C1 segment of cervical spinal cord (tissue), 14 donors: ENCODE results near the gene CREB3L2.
"Not testable (repeated sequence)": the region's sequence is repeated elsewhere in the genome, so short reads cannot be mapped to it uniquely, and the experiment has no call there.

Experiments
- DNase-seq, 14 donors: peaks; one replicate each; lab custom pipeline; 2025; lab: John Stamatoyannopoulos, UW

The CREB3L2 gene

DNA sequence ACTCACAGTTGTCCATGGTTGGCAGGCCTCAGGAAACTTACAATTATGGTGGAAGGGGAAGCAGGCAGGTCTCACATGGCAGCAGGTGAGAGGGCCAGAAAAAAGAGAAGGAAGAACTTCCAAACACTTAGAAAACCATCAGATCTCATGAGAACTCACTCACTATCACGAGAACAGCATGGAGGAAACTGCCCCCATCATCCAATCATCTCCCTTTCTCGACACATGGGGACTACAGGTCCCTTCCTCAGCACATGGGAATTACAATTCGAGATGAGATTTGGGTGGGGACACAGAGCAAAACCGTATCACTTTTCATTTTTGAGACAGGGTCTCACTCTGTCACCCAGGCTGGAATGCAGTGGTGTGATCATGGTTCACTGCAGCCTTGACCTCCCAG is 12.3 kb upstream of the CREB3L2 start:
- not testable (repeated sequence) for DNase-seq

DNA sequence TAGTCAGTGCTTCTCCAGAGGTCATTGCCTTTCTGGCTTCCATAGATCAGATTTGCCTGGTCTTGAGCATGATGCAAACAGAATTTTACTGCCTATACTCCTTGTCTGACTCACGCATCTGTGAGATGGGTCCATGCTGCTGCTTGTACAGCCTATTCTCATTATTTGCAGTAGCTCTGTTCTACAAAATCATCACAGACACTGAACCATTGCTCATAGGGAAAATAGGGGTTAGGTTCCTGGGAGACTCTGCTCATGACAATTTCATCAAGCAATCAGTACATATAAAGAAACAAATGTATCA is 7.4 kb upstream of the CREB3L2 start:
- no peak for DNase-seq

DNA sequence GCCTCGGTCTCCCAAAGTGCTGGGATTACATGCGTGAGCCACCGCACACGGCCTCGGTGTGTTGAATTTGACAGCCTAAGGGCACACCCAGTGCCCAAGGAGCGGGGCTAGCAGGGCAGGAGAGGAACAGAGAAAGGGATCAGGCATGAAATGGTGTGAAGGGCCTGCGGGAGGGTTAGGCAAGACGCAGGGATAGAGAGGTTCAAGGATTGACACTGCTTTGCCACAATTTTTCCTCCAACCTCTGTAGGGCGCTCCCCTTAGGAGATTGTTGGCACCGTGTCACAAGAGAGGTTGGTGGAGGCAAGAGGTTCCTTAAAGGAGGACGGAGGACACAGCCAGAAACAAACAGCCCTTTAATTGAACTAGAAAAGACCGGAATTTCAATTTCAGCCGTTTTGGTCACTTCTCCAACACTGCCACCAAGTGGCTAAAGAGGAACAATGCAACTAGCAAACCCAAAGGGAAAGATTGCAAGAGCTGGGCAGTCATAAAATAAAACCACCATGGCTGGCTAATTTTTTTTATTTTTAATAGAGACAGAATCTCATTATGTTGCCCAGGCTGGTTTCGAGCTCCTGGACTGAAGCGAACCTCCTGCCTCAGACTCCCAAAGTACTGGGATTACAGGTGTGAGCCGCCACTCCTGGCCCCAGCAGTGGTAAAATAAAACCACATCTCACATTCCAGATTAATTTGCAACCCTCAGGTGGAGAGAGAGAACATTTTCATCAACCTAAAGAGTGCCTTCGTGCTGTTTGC is 6.9 kb upstream of the CREB3L2 start:
- DNase-seq, result peak in 11 of 14 donors; percentile 6 to 44 (median 41)

DNA sequence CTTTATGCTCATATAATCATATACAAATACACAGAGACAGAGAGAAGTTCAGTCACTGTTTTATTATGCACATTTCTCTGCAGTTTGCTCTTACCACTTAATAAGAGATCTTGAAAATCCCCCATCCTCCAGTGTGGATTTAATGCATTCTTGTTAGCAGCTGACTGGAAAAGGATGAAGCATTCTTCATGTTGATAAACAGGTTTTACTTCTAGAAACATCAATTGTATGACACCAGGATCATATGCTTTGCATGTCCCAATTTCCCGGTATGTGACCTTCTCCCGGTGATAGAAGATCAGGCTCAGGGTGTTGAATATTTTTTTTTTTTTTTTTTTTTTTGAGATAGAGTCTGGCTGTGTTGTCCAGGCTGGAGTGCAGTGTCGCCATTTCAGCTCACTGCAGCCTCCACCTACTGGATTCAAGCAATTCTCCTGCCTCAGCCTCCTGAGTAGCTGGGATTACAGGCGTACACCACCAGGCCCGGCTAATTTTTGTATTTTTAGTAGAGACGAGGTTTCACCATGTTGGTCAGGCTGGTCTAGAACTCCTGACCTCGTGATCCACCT is 6.2 kb upstream of the CREB3L2 start:
- DNase-seq, result no peak

DNA sequence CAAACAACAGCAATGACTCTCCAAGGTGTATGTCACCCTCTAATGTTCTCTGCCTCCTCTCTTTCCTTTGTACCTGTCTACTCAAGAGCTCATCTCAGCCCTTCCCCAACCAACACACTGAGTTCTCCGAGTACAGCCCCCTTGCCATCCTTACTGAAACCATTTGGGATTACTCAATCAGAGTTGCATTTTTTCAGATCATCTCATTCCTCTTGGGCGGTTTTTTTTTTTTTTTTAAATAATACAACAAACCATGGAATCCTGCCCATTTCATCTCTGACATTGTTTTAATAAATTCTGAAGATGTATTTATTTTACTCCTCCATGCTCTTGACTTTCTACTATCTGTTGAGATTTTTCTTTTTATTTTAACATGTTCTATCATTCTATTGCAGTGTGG is 4.2 kb upstream of the CREB3L2 start:
- no peak for DNase-seq

DNA sequence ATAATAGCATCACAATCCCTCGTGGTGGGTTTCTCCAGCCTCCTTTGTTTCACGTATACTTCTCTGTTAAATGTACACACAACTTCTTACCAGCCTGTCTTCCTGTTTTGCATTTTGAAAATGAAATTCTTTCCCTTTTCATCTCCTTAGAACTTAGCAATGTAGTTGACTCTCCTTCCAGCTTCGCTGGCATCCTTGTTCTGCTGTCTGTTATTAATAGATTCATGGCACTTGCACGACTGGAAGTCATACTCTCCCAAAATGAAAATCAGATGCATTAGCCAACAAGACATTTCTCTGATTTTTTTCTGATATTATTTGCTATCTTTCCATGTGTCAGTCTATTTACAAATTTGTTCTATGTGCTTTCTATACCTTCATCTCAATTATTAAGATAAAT is 3.0 kb upstream of the CREB3L2 start:
- DNase-seq, result no peak

DNA sequence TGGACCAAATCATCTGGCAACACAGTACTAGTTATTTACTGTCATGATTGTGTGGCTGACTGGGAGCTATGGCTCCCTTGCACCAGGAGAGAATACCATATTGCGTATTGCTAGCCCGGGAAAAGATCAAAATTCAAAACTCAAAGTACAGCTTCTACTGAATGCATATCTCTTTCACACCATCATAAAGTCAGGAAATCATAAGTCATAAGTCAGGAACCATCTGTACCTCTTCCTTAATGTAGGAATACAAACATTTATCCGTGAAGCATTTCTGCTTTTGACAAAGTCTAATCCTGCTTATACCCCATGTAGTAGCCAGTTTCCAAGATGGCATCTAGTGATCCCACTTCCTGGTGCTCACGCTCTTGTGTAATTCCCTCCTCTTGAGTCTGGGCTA is 2.2 kb upstream of the CREB3L2 start:
- DNase-seq, result no peak

DNA sequence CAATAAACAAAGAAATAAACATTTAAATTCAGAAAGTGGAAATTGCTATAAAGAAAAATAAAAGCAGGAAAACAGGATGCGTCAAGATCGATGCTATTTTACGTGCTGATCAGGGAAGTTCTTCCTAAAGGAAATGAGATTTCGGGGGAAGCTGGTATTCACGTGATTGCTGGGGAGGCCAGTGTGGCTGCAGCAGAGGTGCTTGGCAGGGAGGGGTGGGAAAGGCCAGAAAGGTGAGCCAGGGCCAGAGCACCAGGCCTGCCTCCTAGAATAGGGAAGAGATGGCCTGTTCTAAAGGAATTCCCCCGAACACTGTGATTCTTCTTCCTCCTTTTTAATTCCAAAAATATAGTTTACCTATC is 923 bp upstream of the CREB3L2 start:
- no peak for DNase-seq

DNA sequence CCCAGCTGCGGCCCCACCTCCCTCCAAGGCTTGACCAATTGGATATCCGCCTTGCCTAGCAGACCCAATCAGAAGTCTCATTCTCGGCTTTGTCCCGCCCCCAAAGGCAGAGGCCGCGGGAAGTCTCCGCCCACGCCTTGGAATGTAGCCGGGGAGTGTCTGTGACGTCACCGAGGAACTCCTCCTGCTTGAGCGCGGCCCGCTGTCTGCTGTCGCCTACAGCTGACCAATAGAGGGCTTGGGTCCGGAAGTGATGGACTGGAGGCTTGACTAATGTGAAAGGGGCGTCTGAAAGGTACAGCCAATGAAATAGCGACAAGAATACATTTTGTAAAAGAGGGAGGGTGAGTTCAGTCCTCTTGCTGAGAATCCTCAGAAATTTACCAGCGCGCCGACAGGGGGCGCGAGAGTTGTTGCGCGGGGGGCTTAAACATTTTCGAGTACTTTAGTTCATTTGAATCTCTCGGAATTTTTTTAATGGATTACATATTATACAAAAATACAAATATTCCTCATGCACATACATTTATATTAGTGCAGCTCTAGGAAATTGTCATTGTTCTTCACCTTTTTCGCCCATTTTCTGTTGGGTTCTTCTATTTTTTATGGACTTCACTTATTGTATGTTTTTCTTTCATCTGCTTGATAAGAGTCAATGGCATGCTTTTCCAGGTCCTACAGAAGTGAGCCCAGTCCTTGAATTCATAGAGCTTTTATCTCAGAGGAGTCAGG is 376 bp upstream of the CREB3L2 start:
- peak; percentile 84 to 100 (median 98) for DNase-seq

DNA sequence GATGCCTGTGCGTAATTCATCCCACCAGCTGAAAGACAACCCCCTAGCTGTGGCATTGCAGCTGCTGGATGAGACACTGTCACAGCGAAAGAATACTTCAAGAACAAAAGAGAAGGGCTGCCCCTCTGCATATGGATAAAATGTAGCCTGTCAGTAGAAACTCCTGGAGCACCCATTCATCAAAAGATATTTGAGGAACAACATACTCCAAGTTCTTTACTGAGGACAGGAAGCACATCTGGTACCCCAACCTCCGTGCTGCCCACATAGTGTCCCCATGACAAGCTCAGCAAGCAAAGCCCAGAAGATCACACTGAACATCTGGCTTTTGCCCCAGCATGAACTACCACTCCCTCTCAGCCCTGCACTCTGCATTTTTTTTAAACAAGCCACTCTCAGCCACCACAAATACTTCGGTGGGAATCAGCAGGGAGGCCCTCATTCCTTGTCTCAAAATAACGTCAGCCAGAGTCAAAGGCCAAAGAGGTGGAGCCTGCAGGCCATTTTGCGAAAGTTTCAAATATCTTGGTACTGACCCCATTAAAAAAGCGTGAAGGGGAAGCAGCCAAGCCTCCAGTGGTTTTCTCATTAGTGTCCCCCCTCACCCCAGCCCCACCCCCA is 1.7 kb downstream of the CREB3L2 start:
- peak in 9 of 14 donors; percentile 14 to 51 (median 34) for DNase-seq

DNA sequence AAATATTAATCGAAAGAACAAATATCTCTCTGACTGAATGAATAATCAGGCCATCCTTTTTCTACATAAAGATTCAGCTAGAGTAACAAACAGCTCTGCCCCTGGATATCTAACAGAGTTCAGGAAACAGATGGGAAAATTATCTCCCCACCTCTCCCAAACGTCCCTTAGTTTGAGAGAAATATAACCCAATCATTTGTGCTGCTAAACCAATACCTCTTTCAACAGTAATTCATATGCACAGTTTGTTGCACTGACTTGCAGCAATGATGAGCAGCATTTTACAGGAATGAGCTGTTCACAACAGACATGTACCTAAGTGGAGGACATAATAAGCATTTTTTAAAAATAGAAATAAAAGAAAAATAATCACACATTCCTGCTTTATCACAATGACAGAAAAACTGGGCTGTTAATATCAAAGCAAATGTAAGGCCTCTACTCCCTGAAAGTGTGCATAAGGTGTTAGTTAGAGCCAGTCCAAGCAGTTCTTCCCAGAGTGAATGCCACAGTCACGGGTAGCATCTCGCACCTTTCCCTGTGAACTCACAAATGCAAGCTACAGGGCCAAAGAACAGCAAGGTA is 2.3 kb downstream of the CREB3L2 start:
- no peak for DNase-seq

DNA sequence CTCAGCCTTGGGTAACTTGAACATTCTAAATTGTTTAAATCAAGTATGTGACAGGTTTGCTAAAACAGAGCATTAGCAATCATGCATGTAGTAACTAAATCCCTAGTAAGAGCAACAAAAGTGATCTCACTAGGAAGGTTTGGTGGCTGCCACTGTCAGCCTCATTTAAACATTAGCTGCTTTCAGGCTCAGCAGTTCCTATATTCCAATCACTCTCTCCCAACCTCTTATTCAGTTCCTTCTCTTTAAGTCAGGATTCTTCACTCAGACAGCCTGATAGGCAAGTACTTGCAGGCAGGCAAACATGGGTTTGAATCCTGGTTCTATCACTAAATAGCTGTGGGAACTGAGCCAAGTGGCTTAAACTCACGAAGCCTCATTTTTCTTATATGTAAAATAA is 3.6 kb downstream of the CREB3L2 start:
- DNase-seq, result no peak

DNA sequence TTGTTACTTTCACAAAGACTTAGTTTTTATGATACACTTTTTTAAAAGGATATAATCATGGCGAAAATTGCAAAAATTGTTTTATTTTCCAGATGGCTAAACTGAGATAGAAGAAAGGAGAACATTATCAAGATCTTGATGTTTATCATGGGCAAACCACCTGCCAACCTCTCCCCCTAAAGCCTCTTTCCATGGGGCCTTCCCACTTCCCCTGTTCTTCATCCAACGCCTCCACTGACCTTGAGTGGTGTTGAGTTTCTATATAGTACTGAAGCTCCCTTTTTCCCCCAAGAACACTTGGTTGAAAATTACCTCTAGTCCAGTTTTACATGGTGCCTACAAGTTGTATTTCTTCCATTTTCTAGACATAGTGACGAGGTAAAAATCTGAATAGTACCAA is 5.0 kb downstream of the CREB3L2 start:
- no peak for DNase-seq

DNA sequence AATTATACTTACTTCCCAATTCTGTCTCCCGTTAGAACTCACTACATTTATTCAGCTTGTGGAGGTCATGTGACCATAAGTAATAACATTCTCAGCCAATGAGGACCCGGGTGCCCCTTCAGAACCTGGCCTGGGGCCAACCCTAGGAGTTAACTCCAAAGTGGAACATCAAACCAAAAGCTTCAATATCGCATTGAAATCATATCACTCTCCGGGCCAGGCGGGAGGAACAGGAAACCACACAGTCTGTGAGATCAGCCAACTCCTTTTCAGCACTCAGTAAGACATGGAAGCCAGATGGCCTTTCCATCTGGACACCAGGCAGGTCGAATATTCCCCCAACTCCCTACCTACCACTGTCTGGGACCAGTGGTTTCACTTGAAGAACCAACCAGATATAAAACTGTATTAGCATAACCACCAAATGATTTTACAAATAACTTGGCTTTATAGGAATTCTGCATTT is 5.5 kb downstream of the CREB3L2 start:
- DNase-seq, result peak in 2 of 14 donors; percentile 10 to 46

DNA sequence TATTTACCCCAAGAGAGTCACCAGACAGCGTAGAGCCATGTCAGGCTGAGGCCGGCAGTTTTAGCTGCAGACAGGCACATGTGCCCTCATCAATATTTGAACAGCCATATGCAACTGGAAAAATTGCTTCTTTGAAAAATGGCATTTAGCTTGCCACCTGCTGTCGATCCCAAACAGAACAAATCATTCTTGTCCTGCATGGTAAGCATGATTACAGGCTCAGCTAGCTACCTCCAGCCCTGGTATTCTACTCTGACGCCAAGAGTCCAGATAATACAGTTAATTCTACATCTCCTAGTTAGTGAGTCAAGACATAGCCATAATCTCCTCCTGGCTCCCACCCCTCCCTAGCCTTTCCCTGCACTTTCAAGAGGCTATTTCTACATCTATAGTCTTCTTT is 7.7 kb downstream of the CREB3L2 start:
- DNase-seq, result no peak

DNA sequence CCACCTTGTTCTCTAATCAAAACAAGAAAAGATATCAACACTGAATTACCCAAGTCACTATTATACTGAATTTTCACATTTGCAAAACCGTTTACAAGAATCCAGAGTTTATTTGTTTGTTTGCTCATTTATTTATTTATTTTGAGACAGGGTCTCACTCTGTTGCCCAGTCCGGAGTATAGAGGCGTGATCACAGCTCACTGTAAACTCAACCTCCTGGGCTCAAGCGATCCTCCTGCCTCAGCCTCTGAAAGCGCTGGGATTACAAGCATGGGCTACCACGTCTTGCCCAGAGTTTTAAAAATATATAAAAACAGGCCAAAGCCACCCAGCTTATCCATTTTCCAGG is 8.5 kb downstream of the CREB3L2 start:
- DNase-seq, result no peak

DNA sequence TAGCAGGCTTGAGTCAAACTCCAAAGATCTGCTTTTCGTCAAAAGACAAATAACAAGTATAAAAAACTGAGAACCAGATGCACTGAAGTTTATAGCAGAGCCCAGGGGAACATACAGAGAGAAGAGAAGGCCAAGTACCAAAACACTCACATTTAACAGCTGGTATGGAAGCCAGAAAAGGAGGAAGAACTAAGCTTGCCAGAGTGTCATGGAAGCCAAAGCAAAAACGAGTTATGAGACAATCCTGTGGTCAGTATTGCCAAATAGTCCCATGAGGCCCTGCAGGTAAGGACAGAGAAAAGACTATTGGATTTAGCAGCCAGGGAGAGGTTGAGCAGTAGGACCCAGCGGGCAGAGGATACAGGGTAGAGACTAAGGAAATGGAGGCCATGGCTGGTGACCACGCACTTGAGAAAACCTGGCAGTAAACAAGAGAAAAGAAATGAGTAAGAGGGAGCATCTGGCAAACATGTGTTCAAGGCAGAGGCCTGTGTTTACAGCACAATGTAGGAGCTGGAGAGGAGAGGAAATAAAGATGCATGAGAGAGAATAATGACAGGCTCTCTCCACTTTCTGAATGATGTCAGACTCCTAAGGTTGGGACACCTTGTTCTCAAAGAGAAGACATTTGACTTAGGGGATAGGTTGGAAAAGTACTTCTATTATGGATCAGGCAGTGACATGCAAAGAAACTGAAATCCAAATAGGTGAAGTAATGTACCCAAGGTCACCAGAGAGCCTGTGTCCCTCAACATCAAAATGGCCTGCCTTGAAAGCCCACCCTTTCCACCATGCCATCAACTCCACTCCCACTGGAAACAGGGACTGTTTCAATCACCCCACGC is 9.1 kb downstream of the CREB3L2 start:
- no peak for DNase-seq

DNA sequence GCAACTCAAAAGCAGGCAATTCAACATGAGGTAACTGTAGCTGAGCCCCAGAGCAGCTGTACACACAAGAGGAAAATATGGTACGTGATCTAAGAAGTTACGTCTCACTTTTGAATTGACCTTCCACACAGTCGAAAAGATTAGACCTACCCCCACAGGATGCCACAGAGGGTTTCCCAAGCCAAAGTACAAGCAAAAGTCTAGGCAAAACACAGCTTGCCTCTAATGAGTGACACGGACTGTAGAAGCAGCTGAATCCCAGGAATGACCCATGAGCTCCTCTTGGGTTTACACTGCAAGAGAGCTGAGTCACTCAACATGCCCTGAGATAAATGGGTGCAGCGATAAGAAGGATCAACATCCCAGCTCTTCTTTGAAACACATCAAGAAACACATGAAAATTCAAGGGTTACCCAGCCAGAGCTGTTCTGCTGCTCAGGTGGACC is 9.8 kb downstream of the CREB3L2 start:
- no peak for DNase-seq

DNA sequence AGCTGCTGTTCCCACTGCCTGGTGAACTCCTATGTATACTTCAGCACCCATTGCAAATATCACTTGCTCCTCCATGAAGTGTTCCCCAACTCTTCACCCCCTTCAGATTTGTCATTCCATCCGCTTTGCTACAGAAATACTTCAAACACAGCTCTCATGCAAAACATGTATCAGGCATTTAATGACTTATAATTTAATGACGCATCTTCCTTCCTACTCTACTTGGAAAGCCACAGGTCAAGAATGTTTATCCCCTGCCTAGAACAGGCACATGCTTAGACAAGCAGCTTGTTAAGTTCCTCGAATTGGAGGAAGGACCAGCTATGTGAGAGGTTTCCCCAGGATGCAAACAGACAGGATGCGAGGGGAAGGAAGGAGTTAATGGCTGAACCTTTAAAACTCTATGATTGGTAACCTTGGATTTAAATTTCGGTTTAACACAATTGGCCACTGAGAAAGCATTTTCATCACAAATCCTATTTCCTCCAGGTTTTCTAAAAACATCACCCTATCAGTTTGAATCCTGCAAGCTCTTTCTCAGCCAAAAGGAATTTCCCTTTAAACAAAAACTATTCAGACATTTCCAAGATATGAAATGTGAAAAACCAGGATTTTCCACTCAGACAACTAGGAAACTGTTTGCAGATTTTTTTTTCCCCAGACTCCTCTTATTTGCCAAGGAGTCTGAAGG is 11.5 kb downstream of the CREB3L2 start:
- DNase-seq, result no peak

DNA sequence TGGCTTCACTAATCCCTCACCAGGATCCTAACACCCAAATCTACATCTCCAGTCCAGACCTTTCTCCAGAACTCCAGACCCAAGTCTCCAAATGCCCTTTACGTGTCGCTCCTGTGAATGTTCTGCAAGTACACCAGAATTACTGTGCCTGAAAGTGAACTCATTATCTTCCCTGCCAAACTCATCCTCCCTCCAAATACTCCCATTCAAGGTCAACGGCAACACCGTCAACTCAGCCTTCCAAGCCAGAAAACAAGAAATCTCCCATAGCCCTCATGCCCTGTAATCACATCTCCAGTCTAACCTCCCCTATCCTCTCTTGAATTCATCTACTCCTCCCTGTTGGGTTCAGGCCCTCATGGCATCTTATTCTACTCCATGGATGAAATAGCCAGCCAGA is 12.3 kb downstream of the CREB3L2 start:
- no peak for DNase-seq

DNA sequence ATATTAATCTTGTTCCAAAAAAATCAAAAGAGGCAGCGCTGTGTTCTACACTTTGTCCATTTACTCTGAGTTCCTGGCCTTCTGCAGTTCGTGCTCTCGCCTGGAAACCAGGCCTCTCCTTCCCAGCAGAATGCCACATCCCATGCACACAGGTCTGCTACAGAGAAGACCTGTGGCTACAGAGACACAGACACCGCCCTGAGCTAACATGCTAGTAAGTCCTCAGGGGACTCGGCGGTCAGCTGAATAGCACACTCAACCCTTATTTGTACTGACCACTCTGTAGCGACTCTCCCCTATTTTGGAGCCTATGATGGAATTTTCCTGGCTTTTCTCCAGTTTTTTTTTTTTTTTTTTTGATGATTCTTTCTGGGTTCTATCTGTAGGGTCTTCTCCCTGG is 12.8 kb downstream of the CREB3L2 start:
- no peak for DNase-seq
